Measurements from ENCODE around the gene MARVELD1. TPM values are rescaled to one million over a fixed set of nuclear protein-coding genes. Genes with fewer than 3 reads are reported as not detected.

The MARVELD1 gene
- total and polyA plus RNA-seq, 7 donors: 16.2 to 40.7 (median 20.0) TPM

DNA sequence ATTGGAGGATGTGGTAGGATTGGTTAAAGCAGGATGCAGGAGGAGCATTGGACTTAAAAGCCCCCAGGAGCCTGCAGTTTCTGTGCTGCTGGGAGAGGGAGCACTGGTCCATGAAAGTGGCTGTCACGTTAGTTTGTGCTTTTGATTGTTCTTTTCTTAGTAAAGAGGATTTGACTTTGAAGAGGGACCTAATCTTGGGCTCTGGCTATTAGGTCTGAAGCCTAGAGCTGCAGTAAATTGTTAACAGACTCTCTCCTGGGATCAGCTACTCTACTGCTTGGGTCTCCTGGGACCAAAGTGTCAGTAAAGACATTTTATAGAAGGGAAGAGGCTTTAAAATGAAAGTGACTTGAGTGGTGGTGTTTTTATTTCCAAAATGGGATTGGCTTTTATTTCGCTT lies 27.1 kb downstream of the MARVELD1 start:
- Histone ChIP-seq H3K27me3 (no peaks in the 10 kb centered on the region), H3K4me1 (peaks cover 0 to 23% (median 16%) of the 10 kb centered on the region in 4 donors), H3K36me3 (peaks cover 0 to 55% (median 13%) of the 10 kb centered on the region in 4 donors), H3K9me3 (no peaks in the 10 kb centered on the region), H3K27ac (no peak overlapping the region), H3K4me3 (no peak overlapping the region)
- TF ChIP-seq POLR2A (IDR thresholded peaks at IDR 0.05) (no peak), EP300 (IDR thresholded peaks at IDR 0.05) (no peak), POLR2AphosphoS5 (IDR thresholded peaks at IDR 0.05) (no peak)
- TF ChIP-seq, protein P1, sequence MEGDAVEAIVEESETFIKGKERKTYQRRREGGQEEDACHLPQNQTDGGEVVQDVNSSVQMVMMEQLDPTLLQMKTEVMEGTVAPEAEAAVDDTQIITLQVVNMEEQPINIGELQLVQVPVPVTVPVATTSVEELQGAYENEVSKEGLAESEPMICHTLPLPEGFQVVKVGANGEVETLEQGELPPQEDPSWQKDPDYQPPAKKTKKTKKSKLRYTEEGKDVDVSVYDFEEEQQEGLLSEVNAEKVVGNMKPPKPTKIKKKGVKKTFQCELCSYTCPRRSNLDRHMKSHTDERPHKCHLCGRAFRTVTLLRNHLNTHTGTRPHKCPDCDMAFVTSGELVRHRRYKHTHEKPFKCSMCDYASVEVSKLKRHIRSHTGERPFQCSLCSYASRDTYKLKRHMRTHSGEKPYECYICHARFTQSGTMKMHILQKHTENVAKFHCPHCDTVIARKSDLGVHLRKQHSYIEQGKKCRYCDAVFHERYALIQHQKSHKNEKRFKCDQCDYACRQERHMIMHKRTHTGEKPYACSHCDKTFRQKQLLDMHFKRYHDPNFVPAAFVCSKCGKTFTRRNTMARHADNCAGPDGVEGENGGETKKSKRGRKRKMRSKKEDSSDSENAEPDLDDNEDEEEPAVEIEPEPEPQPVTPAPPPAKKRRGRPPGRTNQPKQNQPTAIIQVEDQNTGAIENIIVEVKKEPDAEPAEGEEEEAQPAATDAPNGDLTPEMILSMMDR (IDR thresholded peaks at IDR 0.05): no peak
- 79 to 90% methylated on average over 2 of the region's 2 CpGs for whole genome bisulfite sequencing, 2 donors
- DNase-seq: no peak
- intact Hi-C loops (cut with DNase I): no loop called here

DNA sequence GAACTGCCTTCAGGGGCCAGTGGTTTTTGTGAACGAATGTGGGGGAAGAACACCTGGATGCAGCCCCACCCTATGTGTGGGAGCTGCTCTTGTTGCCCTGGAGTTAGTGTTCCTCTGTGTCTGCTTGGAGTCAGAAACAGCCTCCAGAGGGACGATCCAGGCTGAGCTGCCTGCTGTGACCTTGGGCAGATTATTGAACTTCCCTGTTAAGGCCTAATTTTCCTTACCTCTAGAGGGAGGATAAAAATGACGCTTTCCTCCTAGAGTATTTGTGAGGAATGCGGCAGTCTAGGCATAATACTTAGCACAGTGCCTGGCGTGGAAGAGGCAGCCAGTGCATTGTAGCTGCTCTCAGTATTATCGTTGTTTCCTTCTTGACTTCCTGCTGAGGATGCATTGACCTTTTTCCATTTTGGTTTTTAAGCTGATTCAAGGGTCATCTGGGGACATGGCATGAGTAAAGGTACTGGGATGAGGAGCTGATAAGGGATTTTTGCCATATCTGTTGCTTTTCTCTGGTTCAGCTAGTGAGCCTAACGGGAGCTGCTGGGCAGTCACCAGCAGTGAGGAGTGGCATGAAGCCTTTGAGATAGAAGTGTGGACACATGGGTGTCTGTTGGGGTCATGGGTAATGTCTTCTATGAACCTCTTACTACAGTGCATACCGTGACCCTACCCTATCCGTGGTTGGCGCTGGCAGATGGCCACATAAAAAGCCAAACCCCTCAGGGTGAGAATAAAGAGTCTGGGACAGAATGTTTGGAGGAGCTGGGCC lies 29.8 kb downstream of the MARVELD1 start:
- DNase-seq: no peak
- Histone ChIP-seq H3K27ac (no peak overlapping the region), H3K4me3 (no peak overlapping the region), H3K27me3 (no peaks in the 10 kb centered on the region), H3K36me3 (peaks cover 0 to 82% (median 25%) of the 10 kb centered on the region in 4 donors), H3K9me3 (no peaks in the 10 kb centered on the region), H3K4me1 (peaks cover 0 to 12% (median 4%) of the 10 kb centered on the region in 4 donors)
- intact Hi-C loops (cut with DNase I): no loop called here
- 86 to 89% methylated on average over 10 of the region's 10 CpGs for WGBS, 2 donors
- TF ChIP-seq POLR2AphosphoS5 (IDR thresholded peaks at IDR 0.05) (no peak), EP300 (IDR thresholded peaks at IDR 0.05) (no peak), POLR2A (IDR thresholded peaks at IDR 0.05) (no peak)
- TF ChIP-seq, protein P1 (IDR thresholded peaks at IDR 0.05): no peak

DNA sequence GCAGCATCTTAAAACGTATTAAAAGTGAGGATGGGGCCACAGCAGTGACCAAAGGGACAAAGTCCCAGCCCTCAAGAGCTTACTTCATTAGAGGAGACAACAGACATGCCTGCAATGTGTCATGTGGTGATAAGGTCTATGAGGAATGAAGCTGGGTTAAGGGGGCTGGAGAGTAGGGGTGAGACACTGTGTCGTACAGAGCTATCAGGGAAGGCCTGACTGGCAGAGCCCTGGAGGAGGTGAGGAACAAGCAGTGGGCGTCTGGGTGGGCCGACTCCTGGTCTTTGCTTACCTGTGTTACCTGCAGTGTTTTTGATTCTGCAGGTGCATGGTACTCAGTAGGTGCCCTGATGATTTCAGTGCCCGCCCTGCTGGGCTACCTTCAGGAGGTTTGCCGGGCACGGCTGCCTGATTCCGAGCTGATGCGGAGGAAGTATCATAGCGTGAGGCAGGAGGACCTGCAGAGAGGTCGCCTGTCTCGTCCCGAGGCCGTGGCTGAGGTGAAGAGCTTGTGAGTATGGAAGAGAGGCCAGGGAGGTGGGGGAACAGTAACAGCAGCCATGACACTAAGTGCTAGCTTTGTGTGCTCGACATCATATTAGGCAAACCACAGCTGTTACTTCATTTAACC lies 31.0 kb downstream of the MARVELD1 start:
- intact Hi-C loops (cut with DNase I): no loop called here
- 96% methylated on average over 15 of the region's 15 CpGs for WGBS, 2 donors
- H3K36me3 ChIP-seq: peaks cover 3 to 82% (median 28%) of the 10 kb centered on the region in 4 donors

DNA sequence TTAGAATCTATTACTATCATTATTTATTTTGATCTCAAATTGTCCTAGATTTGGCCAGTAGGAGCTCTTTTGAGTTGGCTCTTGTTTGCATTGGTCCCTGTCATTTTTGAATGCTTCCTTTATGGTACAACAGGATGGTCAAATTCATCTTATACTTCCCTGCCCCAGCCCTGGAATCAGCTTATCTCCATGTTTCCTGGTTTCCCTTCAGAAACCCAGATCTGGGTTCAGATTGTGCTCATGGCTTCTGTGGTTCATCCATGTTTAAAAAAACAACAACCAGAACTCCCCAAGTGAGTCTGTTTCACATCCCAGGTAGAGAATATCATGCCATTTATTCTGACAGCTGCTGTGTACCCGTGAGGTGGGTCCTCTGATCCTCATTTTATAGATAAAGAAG lies 34.0 kb downstream of the MARVELD1 start:
- Histone ChIP-seq H3K4me1 (no peaks in the 10 kb centered on the region), H3K27ac (no peak overlapping the region), H3K27me3 (no peaks in the 10 kb centered on the region), H3K9me3 (no peaks in the 10 kb centered on the region), H3K36me3 (peaks cover 7 to 87% (median 52%) of the 10 kb centered on the region in 4 donors), H3K4me3 (no peak overlapping the region)
- TF ChIP-seq POLR2A (IDR thresholded peaks at IDR 0.05) (no peak), POLR2AphosphoS5 (IDR thresholded peaks at IDR 0.05) (no peak), EP300 (IDR thresholded peaks at IDR 0.05) (no peak)
- TF ChIP-seq, protein P1 (IDR thresholded peaks at IDR 0.05): no peak
- intact Hi-C loops (cut with DNase I): no loop called here
- WGBS, 2 donors: 87% methylated on average over 1 of the region's 1 CpG
- DNase-seq: no peak

More for the DNA sequence above, 31.0 kb downstream of the MARVELD1 start:
- H3K4me3 ChIP-seq: no peak overlapping the region
- TF ChIP-seq POLR2A (IDR thresholded peaks at IDR 0.05) (no peak), POLR2AphosphoS5 (IDR thresholded peaks at IDR 0.05) (no peak), EP300 (IDR thresholded peaks at IDR 0.05) (no peak)
- TF ChIP-seq, protein P1 (IDR thresholded peaks at IDR 0.05): no peak
- no peaks in the 10 kb centered on the region for H3K9me3 ChIP-seq
- H3K4me1 ChIP-seq: peaks cover 0 to under 1% (median 0%) of the 10 kb centered on the region in 4 donors
- H3K27ac ChIP-seq: no peak overlapping the region
- no peaks in the 10 kb centered on the region for H3K27me3 ChIP-seq
- peak; percentile 55 for DNase-seq

Measured in sigmoid colon (tissue), 7 donors.